GM18951 (cell line): ENCODE measurements around the gene WBP1.
"Not testable (repeated sequence)": the region's sequence is repeated elsewhere in the genome, so short reads cannot be mapped to it uniquely, and the experiment has no call there.

Source experiments
- POLR2A ChIP-seq: IDR thresholded peaks from 4 replicates; pipeline ENCODE4 v1.6.1; 2011; ENCODE audit warnings: mild to moderate bottlenecking; ENCODE audit not compliant: insufficient read length, insufficient read depth; ENCODE audit errors: extremely low read depth
- in situ Hi-C: fragments of 300-500 bp; cut with MboI; formaldehyde crosslinking; loops from one replicate; pipeline ENCODE4 v1.12.0; 2022; ENCODE audit warnings: low sequenced_read_pairs, mixed read lengths, inconsistent platforms; ENCODE audit not compliant: unreplicated experiment

Gene WBP1

DNA sequence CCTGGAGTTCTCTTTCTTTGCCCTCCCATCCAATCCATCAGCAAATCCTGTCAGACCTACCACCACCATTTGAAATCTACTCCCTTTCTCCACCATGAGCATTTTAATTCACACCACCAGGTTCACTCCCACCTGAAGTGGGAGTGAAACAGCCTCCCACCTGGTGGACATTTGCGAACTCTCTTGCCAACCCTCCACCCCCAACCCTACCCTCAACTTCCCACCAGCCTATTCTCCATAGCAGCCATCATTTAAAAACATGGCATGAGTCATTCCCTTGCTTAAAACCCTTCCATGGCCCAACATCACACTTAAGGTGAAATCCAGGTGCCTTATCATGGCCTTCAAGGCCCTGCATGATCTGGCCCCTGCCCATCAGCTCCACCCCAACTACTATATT is 20.0 kb upstream of the WBP1 start:
- no peak for TF ChIP-seq POLR2A
- in situ Hi-C loops: no loop called here

DNA sequence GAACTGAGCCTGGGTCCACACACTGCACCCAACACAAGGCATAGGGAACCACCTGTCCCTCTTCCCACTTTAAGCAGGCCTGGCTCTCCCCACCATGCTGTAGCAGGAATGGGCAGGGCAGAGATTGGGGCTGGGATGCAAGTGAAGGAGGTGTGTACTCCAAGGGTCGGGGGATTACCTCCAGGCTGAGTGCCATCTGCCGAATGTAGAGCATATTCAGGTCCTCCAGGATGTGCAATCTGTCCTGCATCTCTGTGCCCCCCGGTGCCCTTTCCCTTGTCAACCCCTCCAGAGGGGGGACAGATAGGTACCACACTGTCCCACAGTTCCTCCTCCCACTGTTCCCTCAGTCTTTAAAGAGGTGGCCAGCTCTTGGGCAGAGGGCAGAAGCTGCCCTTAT is 18.9 kb upstream of the WBP1 start:
- TF ChIP-seq POLR2A: no peak
- in situ Hi-C loops: no loop called here

DNA sequence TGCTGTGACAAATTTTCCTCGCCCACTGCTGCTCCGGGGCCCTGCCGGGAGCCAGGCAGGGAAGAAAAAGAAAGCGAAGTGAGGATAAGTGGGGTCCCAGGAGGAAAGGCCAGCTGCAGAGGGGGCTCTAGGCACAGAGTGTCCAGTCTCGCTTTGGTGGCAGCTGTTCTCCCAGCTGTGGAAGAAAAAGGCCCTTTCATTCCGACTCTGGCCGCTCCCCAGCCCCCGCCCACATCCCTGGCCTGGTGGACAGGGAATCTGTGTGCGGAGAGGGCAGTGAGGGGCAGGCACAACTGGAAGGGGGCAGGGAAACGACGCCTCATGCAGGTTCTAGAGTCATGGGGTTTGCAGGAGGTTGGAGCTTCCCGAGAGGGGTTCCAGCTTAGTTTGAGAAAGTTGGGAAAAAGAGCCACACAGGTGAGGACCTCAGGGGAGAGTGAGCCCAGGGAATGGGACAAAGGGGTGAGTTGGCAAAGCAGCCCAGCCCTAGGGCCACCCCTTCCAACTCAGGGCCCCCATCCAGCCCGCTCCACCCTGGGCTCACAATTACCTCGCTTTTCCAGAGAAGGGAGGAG is 18.3 kb upstream of the WBP1 start:
- no peak for TF ChIP-seq POLR2A
- in situ Hi-C loops: no loop called here

DNA sequence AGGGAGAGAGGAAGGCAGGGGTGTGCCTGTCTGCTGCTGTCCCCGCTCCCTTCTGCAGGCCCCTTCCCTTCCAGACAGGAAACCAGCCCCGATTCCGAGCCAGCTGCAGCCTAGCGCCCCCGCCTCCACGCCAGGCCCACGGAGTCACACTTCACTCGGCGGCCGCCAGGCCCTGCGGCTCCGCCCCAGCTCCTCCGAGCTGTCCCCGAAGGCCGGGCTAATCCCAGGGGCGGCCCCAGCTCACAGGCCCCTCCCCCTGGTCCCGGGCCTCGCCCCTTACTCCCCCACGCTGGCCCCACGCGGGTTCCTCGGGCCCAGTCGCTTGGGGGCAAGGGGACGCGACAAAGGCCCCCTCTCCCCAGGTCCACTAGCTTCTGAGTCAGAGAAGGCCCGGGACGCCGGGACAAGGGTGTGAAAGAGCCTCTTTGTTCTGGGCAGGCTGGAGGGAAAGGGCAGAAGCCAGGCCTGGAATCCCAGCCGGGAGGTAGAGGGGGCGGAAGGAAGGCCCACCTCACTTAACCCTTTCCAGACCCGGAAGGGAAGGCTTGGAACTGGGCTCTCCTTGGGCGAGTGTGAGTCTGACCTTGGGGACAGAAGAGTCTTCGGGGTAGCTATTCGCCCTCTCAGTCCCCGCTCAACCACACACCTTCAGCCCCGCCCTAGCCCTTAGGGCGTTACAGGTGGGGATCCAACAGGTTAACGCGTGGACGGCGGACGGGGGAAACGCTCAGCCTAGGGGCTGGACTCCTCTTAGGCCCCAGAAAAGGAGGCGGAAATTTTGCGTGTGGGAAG is 17.7 kb upstream of the WBP1 start:
- in situ Hi-C loops: no loop called here
- peak; percentile 68 for TF ChIP-seq POLR2A

DNA sequence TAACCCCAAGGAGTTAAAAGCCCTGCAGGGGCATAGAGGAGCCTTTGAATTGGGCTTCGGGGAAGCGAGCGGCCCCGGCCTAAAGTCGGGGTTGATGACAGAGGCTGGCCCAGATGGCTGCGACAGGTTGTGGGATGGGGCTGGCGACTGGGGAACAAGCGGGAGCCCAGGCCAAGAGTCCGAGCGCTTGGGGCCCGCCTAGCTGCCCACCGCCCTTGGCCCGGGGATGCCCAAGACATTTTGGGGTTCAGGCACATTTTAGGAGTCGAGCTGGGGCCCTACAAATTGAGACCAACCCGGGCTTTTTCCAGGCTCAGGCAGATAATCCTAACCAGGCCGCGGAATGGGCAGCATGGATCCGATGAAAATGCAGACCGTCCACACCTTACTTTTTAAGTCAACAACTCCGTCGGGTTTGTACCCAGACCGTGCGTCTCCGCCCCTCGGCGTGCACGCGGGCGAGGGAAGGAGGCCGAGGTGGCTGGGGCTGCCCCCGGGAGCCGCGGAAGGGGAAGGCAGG is 17.0 kb upstream of the WBP1 start:
- in situ Hi-C loops: no loop called here
- TF ChIP-seq POLR2A: no peak

DNA sequence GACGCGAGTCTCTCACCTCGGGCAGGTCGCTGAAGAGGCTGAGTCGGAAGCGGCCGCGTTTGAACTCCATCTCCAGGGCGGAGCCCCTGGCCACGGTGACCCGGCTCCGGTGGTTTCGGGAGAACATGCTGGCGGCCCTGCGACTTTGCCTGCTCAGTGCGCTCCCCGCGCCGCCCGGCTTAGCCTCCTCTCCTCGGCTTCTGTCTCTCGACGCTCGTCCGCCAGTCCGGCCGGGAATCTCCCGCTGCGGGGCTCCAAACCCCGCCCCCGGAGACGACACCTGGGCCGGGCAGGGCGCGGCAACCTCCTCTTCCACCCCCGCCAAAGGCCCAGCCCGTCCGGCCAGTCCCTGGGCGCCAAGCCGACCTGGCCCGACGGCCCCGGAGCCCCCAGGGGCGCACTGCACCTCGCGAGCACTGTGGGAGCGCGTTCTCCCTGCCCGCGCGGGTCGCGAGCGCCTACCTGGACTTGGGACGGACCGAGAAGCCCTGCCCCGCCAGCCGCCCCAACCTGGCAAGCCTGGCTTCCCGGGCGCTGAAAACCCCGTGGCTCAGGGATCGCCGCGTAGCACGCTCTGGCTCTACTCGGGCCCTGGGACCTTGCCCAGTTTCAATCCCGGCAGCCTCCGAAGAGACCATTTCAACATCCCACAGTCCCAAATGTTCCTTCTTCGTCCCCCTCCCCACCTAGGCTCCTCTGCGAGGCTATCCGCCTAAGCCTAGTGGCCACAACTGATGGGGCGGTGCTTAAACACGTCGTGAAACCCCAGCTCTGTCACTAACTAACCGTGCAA is 16.4 kb upstream of the WBP1 start, which contains the start of gene RTKN:
RTKN (minus strand) TSS at position 248 of the 793 bp plus-strand sequence; CDS start at position 127, 121 bp downstream.
- in situ Hi-C loops: no loop called here
- peak; percentile 34 for TF ChIP-seq POLR2A

DNA sequence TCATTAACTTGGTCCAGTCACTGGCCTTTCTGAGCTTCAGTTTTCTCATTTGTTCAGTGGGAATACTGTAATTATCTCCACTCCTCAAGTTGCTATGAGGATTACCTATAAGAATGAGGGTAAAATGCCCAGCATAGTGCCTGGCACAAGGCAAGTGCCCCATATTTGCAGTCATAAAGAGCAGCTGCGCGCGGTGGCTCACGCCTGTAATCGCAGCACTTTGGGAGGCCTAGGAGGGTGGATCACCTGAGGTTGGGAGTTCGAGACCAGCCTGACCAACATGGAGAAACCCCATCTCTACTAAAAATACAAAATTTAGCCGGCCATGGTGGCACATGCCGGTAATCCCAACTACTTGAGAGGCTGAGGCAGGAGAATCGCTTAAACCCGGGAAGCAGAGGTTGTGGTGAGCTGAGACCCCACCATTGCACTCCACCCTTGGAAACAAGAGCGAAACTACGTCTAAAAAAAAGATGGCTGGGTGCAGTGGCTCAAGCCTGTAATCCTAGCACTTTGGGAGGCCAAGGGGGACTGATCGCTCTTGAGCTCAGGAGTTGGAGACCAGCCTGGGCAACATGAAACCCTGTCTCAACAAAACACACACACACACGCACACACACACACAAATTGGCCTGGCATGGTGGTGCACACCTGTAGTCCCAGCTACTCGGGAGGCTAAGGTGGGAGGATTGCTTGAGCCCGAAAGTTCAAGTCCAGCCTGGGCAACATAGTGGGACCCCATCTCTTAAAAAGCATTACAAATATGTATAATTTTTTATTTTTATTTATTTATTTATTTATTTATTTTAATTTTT is 15.5 kb upstream of the WBP1 start:
- in situ Hi-C loops: not testable (repeated sequence)

DNA sequence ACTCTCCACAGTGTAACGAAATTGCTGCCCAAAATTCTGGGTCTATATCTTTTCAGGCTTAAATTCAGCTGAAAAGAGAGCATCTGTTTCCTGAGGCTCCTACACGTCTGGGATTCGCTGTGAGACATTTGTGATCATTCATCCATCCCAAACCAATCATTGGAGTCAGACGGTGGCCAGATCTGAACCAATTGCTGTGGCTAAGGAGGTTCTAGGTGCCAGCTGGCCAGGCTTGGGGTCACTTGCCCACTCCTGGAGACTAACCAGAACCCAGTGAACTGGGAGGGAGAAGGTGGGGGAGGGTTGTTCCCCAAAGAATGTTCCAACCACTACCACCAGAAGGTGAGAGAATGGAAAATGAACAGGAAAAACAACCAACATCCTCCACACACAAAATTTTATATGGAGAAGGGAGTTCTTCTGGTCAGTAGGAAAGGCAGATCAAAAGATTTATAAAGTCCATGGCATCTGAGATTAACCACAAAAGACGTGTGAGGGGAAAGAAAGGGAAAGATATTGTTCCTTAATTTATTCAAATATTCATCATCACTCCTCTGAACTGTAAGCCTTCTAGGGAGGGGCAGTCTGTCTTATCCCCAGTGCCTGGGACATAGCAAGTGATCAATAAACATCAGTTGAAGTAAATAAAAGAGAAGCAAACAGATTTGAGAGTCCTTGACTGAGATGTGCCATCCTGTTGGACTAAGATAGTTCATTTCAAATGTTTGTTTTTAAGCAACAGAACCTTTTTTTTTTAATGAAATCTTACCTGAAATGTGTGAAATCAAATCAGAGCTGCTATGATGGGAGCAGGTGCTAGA is 13.5 kb upstream of the WBP1 start:
- in situ Hi-C loops: no loop called here
- no peak for TF ChIP-seq POLR2A

DNA sequence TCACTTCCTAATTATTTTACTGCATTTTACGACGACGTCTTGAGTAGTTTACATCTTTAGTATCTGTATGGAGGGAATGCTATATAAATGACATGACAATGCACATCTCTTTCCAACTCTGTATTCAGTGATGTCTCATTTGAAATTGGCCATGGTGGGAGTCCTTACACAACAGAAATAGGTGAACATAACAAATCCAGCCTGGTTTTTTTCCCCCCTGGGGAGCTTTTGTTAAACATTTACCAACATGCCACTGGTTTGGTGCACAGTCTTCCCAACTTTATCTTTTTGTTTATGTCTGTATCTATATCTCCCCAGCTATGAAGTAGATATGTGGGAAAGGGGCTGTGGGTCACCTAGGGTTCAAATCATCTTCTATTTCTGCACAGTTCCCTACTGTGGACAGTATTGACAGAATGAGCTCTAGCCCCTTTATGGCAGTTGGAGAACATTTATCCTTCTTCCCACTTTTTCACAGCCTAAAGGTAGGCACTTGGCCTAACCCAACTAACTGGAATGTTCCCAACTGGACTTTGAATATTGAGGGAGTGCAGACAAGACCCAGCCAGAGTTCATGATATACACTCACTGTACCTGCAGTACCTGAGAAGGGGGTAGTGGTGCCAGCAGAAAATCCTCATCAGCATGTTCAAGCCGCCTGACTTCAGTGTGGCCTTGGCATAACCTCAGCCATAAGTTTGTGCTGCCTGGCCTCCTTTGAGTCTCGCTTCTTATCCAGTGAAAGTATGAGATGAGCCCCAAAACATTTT is 10.8 kb upstream of the WBP1 start:
- TF ChIP-seq POLR2A: no peak
- in situ Hi-C loops: no loop called here

DNA sequence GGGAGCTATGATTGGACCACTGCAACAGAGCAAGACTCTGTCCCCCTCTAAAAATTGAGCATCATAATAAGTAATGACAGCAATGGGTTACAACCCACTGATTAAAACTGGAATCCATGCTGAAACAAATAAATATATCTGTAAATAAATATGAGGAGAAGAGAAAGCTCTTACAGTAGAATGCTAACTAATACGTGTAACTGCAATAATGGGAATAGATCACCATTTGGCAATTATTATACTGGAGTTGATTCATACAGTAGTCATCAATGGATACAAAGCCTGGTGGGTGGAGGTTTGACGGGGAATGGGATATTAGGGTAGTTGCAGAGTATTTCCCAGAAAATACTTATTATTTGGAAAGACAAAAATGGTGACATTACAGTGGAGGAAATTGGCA is 9.5 kb upstream of the WBP1 start:
- no peak for TF ChIP-seq POLR2A
- in situ Hi-C loops: no loop called here

DNA sequence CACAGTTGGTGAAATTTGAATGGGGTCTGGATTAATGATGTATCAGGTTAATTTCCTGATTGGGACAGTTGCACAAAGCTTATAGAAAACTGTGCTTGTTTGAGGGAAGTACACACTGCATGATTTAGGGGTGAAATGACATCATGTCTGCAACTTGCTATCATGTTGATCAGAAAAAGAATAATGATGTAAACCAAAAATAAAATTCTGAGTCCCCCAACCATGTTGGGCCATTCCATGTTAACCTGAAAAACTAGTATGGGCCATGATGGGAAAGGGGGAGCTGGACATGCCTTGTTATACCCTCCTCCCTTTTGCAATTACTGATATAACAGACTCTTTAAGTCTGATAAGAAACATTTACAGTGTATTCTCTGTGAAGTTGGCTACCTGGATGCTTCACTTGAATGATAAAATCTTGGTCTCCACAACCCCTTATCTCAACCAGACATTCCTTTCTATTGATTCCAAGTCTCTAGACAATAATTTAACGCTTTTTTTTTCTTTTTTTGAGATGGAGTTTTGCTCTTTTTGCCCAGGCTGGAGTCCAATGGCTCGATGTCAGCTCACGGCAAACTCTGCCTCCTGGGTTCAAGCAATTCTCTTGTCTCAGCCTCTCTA is 7.6 kb upstream of the WBP1 start:
- in situ Hi-C loops: no loop called here
- no peak for TF ChIP-seq POLR2A
